Osteoblast (primary cell): ENCODE results near the gene PCDHGB4. TPM values are rescaled to one million over a fixed set of nuclear protein-coding genes. Genes with fewer than 3 reads are reported as not detected.

ENCODE experiments used
- DNase-seq: peaks from one replicate; pipeline ENCODE4 v3.0.0; 2011; ENCODE audit warnings: low spot score, mixed read lengths; ENCODE audit not compliant: insufficient read length; ENCODE audit errors: missing footprints
- H2AFZ ChIP-seq: 2 replicates; pipeline ENCODE4 v1.6.0; 2011; ENCODE audit warnings: mild to moderate bottlenecking, low read length
- H3K27ac ChIP-seq: 2 replicates; pipeline ENCODE4 v1.5.1; 2011; ENCODE audit warnings: mild to moderate bottlenecking, low read depth, low read length, moderate library complexity
- H3K27me3 ChIP-seq: 2 replicates; pipeline ENCODE4 v1.6.0; 2012; ENCODE audit warnings: mild to moderate bottlenecking, control low read depth, inconsistent platforms, low read length, moderate library complexity; ENCODE audit not compliant: insufficient read depth
- H3K36me3 ChIP-seq: 2 replicates; pipeline ENCODE4 v1.5.1; 2011; ENCODE audit warnings: mild to moderate bottlenecking, low read length, control low read depth, moderate library complexity; ENCODE audit not compliant: insufficient read depth
- H3K4me1 ChIP-seq: 2 replicates; pipeline ENCODE4 v1.5.1; 2011; ENCODE audit warnings: mild to moderate bottlenecking, low read length, control low read depth, moderate library complexity; ENCODE audit not compliant: insufficient read depth
- H3K4me2 ChIP-seq: 2 replicates; pipeline ENCODE4 v1.6.0; 2011; ENCODE audit warnings: mild to moderate bottlenecking, low read length; ENCODE audit not compliant: insufficient read depth
- H3K4me3 ChIP-seq: fragments of 200-600 bp; sonication (generic); 3 replicates; pipeline ENCODE4 v1.5.1; 2012; ENCODE audit warnings: mild to moderate bottlenecking, low read length, inconsistent platforms; ENCODE audit not compliant: insufficient read depth
- H3K79me2 ChIP-seq: 2 replicates; pipeline ENCODE4 v1.6.0; 2012; ENCODE audit warnings: mild to moderate bottlenecking, low read length, control low read depth, inconsistent platforms; ENCODE audit not compliant: insufficient read depth
- H3K9me3 ChIP-seq: 2 replicates; pipeline ENCODE4 v1.5.1; 2011; ENCODE audit warnings: low read depth, low read length, control low read depth
- H4K20me1 ChIP-seq: 2 replicates; pipeline ENCODE4 v1.6.0; 2012; ENCODE audit warnings: mild to moderate bottlenecking, low read length, control low read depth; ENCODE audit not compliant: insufficient read depth
- CTCF ChIP-seq: IDR thresholded peaks from 2 replicates; pipeline ENCODE4 v1.5.1; 2011; ENCODE audit warnings: mild to moderate bottlenecking, low read depth, low read length, moderate library complexity; ENCODE audit errors: extremely low read depth
- total RNA-seq: library from RNA; depleted of rRNA; stranded (reverse); fragments of >200 nt; gene quantifications from 2 replicates; pipeline ENCODE4 v1.2.3, GENCODE V29; 2012

PCDHGB4 gene
- total RNA-seq, 1 donor: 15.9 TPM

- Histone ChIP-seq H3K4me2 (no peak overlapping the region), H4K20me1 (no peaks in the 10 kb centered on the region), H3K9me3 (peaks cover 14% of the 10 kb centered on the region), H3K79me2 (no peaks in the 10 kb centered on the region), H3K27me3 (peaks cover 31% of the 10 kb centered on the region), H3K36me3 (no peaks in the 10 kb centered on the region), H2AFZ (no peak overlapping the region), H3K27ac (no peak overlapping the region), H3K4me3 (no peak overlapping the region), H3K4me1 (peaks cover 2% of the 10 kb centered on the region)
- DNase-seq: no peak
- no peak for TF ChIP-seq CTCF
Observed at GRCh38 chr5:141356133-141356532, 31.4 kb upstream of the PCDHGB4 start.

GRCh38 chr5:141356950-141357349, 30.5 kb upstream of the PCDHGB4 start:
- Histone ChIP-seq H3K9me3 (peaks cover 18% of the 10 kb centered on the region), H4K20me1 (no peaks in the 10 kb centered on the region), H3K4me2 (no peak overlapping the region), H3K27me3 (peaks cover 30% of the 10 kb centered on the region), H2AFZ (no peak overlapping the region), H3K36me3 (no peaks in the 10 kb centered on the region), H3K79me2 (no peaks in the 10 kb centered on the region), H3K27ac (no peak overlapping the region), H3K4me3 (no peak overlapping the region), H3K4me1 (peaks cover 2% of the 10 kb centered on the region)
- no peak for TF ChIP-seq CTCF
- peak; percentile 61 for DNase-seq

GRCh38 chr5:141359790-141360426, 27.6 kb upstream of the PCDHGB4 start, which contains the start of gene PCDHGB2:
TSS of gene PCDHGB2 (plus strand) at chr5:141359994. CDS start at chr5:141360136, 142 bp downstream.
- peak; percentile 51 for TF ChIP-seq CTCF
- Histone ChIP-seq H2AFZ (peak within 1 kb of the TSS; percentile 73), H3K27ac (no peak within 1 kb of the TSS), H3K79me2 (no peaks in the 10 kb centered on the region), H3K4me2 (peak within 1 kb of the TSS; percentile 75), H3K36me3 (no peaks in the 10 kb centered on the region), H3K4me1 (peaks cover 2% of the 10 kb centered on the region), H3K4me3 (peak within 1 kb of the TSS; percentile 68), H3K9me3 (peaks cover 29% of the 10 kb centered on the region), H3K27me3 (peaks cover 43% of the 10 kb centered on the region), H4K20me1 (no peaks in the 10 kb centered on the region)
- peak; percentile 60 for DNase-seq

- peak overlapping the region; percentile 11 for H3K4me3 ChIP-seq
- H3K27me3 ChIP-seq: peaks cover 50% of the 10 kb centered on the region
- H3K4me2 ChIP-seq: no peak overlapping the region
- no peak overlapping the region for H2AFZ ChIP-seq
- no peak for TF ChIP-seq CTCF
- H3K4me1 ChIP-seq: peaks cover 1% of the 10 kb centered on the region
- no peaks in the 10 kb centered on the region for H3K36me3 ChIP-seq
- H3K27ac ChIP-seq: no peak overlapping the region
- peaks cover 33% of the 10 kb centered on the region for H3K9me3 ChIP-seq
- H3K79me2 ChIP-seq: no peaks in the 10 kb centered on the region
- H4K20me1 ChIP-seq: no peaks in the 10 kb centered on the region
- DNase-seq: peak; percentile 58
Observed at GRCh38 chr5:141360685-141361084, 26.8 kb upstream of the PCDHGB4 start.
